OCI-M2 (cell line): ENCODE measurements around the gene AMELX.

Source experiments
- DNase-seq: peaks from one replicate; lab custom pipeline; 2025; ENCODE audit not compliant: unreplicated experiment; lab: John Stamatoyannopoulos, UW

The AMELX gene

GRCh38 chrX:11305641-11306040 is 12.4 kb downstream of the AMELX start:
- no peak for DNase-seq

GRCh38 chrX:11309220-11309619 is 16.0 kb downstream of the AMELX start:
- no peak for DNase-seq

- DNase-seq: no peak
These were observed 18.5 kb downstream of the AMELX start for GRCh38 chrX:11311706-11312105.

DNA sequence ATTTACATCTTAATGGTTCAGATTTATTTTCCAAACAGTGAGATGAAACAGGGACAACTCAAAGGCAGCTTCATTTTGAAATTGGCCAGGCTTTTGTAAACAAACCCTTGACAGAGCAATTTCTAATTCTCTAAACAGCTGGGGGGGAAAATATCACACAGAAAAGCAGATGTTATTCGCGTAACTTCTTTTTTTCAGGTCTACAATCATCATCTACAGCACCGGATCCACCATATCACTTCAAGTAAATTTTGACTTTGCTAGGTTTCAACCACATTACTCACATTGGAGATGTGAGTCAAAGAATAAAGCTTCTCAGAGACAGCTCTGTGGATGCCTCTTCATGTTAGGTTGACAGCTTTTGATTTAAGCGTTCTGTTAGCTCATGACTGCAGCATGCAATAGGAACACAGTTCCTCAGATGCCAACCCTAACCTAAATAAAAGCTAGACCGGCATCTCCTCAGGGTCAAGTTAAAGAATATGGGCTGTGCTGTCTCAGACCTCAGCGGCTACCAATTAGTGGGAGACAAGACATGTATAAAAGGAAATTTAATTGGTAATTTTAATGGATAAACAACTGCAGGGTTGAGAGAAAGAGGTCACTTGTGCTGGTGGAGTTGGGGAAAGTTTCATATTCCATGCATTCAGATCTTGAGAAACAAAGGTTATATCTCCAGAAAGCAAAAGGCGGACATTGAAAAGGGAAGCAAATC is 26.8 kb downstream of the AMELX start:
- no peak for DNase-seq

GRCh38 chrX:11321986-11322385 is 28.8 kb downstream of the AMELX start:
- no peak for DNase-seq

DNA sequence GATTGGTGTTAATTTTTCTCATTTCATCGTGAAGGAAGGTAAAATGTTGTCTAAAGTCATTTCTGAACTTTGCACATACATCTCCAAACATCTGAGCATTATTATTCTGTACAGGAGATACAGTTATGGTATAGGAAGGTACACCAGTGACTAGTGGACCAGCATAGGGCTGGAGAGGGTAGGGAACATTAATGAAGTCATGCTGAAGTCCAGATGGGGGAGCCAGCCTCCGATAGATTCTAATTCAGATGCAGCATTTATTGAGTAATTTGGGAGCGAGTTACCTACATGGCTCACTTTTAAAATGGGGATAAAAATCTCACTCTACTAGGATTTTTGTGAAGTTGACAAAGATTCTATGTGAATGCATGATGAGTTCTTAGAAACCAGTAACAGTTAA is 34.9 kb downstream of the AMELX start:
- DNase-seq: no peak

GRCh38 chrX:11329021-11329420 is 35.8 kb downstream of the AMELX start:
- DNase-seq: no peak

- DNase-seq: no peak
These were observed 38.6 kb downstream of the AMELX start for GRCh38 chrX:11331788-11332187.

DNA sequence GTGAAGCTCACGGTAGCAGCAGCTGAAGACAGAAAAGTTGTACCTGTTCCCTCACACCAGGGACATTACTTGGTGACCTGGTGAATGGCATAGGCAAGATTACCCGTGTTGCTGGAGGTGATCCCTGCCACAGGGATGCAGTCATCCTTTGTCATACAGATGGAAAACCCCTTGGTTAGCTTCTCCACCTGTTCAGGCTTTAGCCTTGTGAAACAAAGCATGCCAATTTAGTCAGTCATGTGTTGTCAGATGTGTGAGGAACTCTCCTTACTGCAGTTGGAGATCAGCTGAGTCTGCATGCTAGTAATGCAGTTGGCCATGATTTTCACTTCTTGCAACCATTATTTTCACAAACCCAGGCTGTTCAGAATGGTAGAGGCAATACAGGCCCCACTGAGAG is 41.0 kb downstream of the AMELX start:
- no peak for DNase-seq

DNA sequence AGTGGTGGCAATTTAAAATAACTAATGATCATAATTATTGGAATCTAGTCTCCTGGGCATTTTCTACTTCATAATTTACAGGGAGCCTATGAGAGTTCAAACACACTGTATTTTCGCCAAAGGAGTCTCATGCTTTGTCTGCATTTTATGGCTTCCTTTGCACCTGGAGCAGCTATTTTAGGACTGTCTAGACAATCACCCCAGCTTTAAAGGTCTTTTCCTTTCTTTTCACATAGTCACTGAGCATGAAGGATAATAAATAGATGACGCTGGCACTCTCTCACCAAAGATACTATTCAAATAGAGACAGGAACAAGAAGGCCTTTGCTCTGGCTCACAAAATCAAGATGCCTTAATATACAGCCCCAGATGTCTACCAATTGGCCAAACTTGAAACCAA is 43.0 kb downstream of the AMELX start:
- DNase-seq: no peak

- no peak for DNase-seq
These were observed 44.2 kb downstream of the AMELX start for GRCh38 chrX:11337292-11338009.

DNA sequence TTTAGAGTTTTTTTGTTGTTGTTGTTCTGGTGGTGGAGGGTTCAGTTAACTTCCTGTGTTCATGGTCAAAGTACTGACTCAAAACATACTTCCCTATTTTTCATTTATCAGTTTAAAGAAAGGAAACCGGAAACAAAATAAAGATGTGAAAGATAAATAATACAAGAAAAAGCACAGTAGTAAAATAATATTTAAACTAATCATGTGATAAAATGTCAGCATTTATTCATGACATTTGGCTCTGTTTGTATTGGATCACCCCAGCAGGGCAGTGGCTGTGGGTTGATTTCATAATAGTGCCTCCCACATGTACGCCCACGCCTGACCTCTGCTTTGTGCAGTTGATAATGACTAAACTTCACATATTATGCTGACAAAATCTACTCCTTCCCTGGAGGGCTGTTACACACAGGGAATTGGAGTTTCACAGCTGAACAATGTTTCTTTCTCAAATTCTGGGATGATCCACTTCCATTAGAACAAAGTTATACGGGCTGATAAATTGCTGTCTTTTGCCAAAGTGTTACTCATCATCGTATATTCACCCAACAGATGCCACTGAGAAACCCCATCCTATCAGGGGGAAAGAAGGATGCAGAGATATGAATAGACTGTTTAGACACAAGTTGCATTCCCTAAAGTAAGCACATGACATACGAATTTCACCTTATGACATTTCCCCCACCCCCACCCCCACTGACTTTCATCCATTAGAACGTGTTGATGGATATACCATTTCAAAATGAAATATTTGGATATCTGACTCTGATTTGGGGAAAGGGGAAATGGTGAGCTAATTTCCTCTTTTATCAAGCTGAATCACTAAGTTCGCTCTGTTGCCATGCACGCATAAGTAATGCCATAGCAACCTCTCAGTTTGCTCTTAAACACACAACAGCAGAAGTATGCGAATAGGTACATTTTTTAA is 48.3 kb downstream of the AMELX start:
- DNase-seq: no peak

GRCh38 chrX:11342673-11343072 is 49.5 kb downstream of the AMELX start:
- no peak for DNase-seq

DNA sequence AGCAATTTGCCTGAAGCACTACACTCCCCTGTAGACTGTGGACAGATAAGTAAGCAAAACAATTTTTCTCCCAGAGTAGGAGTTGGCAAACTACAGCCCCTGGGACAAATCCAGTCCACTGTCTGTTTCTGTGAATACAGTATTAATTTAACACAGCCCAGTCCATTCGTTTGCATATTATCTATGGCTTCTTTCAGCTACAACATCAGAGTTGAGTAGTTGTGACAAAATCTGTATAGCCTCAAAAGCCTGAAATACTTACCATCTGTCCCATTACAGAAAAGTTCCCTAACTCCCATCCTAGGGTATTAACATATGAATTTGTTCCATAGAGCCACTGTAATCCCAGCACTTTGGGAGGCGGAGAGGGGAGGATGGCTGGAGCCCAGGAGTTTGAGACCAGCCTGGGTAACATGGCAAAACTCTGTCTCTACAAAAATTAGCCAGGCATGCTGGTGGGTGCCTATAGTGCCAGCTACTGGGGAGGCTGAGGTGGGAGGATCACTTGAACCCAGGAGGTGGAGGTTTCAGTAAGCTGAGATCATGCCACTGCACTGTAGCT is 53.0 kb downstream of the AMELX start:
- no peak for DNase-seq

- no peak for DNase-seq
These were observed 54.1 kb downstream of the AMELX start for GRCh38 chrX:11347300-11347699.

DNA sequence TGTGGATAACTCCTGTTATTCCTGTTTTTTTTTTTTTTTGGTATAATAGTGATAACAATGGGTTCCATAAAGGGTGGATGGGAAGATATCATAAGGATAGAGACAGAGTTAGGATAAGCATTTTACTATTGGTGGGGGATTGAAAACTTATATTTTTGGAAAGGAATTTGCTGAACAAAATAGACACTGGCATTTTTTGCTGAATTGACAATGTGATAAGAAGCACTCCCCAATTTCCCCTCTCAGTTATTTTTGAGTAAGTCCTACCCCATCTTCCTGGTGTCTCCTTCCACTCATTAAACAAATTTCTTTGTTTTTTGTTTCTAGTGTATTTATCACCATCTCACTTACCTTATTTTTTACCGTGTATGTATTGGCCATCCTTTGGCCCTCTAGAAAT is 55.8 kb downstream of the AMELX start:
- DNase-seq: no peak

GRCh38 chrX:11349661-11350337 is 56.6 kb downstream of the AMELX start:
- DNase-seq: no peak
